ENCODE measurements around the gene LAMA5.

LAMA5 gene

DNA sequence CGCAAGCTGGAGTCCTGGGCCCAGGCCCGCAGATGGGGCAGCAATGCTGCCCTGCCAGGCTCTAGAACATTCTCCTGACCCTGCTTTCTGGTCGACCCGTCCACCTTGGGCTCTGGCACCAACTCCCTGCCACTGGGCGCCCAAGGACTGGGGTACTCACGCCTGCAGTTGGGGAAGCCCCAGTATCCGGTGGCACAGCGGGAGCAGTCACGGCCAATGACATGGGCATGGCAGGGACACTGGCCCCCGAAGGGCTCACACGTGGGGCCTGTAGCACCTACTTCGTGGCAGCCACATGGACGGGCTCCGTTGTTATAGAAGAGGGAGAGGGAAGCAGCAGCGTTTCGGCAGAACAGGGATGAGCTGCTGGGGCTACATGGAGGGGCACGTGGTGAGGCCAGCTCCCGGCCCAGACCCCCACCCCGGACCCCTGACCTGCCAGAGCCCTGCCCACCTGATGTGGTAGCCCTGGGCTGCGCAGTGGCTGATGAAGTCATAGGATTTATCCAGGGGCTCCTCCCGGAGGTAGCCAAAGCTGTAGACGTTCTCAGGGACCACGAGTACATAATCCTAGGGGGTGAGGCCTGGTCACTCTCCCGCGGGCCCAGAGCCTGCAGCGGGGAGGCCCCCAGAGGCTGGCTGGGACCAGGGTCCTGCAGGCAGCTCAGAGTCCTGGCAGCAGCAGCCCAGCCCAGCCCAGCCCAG is 38.3 kb downstream of the LAMA5 start:
- no peak for DNase-seq

DNA sequence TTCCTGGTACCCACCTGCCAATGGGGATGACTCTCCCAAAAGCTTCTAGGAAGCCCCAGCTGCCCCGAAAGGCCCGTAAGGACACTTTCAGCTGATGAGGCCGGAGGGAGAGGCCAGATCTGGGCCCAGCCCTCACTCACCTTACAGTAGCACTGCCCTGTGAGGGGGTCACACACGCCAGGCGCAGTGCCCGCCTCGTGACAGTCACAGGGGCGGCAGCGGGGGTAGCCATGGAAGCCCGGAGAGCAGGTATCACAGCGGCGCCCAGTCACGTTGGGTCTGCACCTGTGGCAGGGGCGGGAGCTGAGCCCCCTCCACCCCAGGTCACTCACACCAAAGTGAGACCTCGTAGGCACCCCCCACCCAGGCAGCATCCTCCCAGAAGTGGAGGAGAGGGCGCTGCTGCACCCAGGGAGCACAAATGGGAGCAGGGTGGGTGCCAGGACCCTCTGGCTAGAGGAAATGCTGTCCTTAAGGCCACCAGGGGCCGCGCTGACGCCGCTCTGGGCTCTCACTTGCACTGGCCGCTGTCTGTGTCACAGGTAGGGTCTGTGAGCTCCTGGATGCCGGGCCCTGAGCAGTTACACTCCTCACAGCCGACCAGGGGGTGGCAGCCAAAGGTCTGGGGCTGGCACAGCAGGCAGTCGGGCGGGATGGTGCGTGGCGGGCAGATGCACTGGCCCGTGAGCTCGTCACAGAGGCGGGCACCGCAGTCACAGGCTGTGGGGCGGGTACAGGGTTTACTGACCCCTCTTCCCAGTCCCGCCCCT is 39.2 kb downstream of the LAMA5 start:
- no peak for DNase-seq

- DNase-seq = no peak
Measured at GRCh38 chr20:62326959-62327725, 40.0 kb downstream of the LAMA5 start.

DNA sequence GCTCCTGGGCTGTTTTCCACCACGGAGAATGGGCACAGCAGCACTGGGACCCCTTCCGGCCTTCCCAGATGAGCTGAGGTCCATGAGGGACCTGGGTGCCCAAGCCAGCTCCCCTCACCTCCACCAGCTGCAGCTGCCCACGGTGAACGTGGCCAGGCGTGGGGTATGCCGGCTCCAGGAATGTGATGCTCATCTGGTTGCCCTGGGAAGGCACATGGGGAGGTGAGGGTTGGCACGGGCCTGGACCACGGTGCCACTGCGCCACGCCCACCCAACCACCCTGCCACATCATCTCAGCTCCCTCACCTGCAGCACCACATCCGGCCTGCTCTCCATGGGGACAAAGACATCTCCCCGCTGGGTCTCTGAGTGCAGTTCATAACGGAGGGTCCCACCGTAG is 40.6 kb downstream of the LAMA5 start:
- DNase-seq = no peak

DNA sequence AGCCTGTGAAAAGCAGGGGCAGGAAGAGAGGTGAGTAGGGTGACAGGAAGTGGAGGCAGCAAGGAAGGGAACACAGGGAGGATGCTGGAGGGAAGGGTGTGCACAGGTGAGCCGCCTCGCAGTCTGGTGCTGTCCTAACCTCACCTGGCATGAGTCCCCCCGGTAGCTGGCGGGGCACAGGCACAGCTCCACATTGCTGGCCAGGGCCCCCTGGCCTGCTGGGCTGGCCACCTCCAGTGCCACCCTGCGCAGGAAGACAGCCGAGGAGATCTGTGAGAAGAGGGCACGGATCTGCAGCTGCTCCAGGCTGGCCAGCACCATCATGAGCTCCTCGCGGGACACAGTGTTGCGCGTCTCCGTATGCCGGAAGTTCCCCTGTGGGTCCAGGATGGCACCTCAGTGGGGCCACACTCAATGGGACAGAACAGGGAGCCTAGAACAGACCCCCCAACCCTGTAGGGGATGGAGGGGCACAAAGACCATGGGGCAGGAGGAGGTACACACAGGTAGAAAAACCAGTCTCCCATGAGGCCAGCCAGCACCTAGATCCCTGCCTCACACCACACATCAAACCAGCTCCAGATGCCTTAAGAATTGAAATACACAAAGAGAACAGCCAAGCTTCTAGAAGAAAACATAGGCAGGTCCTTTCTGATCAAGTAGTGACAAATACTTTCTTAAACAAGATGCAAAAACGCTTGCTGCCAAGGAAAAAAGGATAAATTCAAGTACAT is 41.8 kb downstream of the LAMA5 start:
- DNase-seq = no peak

- no peak for DNase-seq
Measured at GRCh38 chr20:62323980-62324906, 42.9 kb downstream of the LAMA5 start.

DNA sequence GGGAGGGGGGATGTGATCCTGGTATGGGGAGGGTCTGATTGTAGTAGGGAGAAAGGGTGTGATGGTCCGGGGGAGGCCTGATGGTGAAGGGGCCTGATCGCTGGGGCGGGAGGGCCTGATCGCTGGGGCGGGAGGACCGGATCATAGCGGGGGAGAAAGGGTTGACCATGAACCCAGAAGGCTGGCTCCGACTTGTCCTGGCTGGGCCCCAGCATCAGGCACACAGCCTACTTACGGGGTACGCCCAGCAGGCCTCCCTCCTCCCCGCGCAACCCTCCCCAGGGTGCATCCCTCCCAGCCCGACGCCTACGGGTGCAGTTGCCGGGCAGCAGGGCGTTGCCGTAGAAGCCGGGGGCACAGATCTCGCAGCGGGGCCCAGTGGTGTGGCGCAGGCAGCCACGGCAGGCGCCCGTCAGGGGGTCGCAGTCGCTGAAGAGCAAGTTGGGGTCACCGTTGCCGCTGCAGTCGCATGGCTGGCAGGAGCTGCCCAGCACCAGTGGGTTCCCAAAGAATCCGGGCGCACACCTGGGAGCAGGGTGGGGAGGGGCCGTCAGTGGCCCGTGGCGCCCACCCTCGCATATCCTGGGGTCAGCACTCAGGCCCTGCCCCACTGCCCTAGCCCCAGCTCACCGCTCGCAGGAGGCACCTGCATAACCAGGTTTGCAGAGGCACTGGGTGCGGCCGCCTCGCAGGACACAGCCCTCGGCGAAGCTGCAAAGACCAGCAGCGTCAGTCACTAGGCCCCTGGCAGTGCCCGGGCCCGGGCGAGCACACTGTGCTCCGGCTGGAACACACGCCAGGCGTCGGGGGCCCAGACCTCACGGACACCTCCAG is 43.7 kb downstream of the LAMA5 start:
- no peak for DNase-seq

- DNase-seq = no peak
Measured at GRCh38 chr20:62322492-62323041, 44.5 kb downstream of the LAMA5 start.

GRCh38 chr20:62321975-62322374 is 45.1 kb downstream of the LAMA5 start:
- no peak for DNase-seq

GRCh38 chr20:62321521-62321948 is 45.6 kb downstream of the LAMA5 start:
- DNase-seq = no peak

GRCh38 chr20:62320581-62321354 is 46.3 kb downstream of the LAMA5 start:
- no peak for DNase-seq

DNA sequence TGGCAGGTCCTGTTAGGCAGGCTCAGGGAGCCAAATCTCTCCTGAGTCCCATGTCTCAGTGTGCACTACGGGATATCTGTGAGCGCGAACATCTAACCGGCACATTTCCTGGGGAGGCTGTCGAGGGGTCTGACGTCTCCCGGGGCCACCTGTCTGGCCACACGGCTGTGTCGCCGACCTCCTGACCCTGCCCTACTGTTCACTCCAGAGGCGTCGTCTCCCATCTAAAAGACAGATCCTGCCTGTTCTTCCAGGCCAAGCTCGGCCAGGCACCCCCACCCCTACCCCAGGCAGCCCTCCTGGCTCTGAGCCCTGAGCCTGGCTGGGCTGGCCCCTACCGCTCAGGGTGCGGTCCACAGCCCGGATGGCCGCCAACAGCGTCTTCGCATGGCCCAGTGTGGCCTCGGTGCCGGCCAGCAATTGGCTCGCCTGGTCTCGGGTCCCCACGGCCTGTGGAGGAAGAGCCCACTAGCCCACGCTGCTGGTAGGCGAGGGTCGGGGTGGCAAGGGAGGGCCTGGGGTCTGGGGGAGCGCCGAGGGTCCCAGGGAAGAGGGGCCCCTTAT is 47.7 kb downstream of the LAMA5 start:
- DNase-seq = no peak

- no peak for DNase-seq
Measured at GRCh38 chr20:62318400-62319345, 48.4 kb downstream of the LAMA5 start.

DNA sequence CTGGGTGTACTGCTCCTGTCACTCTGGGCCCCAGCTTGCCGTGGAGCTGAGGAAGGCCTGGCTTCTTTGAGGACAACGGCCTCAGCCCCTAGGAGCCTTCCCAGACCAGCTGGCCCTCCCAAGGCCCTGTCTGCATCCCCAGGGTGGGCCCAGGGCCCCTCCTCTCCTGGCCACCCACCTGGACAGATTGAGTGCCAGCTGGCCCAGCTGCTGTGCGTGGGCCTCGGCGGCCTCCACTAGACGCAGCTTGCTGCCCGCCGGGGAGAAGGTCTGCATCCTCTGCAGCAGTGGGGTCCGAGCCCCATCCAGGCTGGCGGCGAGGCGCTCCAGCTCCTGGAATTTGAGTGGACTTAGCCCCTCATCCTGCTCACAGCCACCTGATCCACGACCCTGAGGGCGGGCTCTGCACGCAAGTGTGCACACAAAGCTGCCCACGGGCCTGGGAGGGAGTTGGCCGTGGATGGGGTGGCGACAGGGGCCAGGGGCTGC is 49.9 kb downstream of the LAMA5 start:
- DNase-seq = no peak

DNA sequence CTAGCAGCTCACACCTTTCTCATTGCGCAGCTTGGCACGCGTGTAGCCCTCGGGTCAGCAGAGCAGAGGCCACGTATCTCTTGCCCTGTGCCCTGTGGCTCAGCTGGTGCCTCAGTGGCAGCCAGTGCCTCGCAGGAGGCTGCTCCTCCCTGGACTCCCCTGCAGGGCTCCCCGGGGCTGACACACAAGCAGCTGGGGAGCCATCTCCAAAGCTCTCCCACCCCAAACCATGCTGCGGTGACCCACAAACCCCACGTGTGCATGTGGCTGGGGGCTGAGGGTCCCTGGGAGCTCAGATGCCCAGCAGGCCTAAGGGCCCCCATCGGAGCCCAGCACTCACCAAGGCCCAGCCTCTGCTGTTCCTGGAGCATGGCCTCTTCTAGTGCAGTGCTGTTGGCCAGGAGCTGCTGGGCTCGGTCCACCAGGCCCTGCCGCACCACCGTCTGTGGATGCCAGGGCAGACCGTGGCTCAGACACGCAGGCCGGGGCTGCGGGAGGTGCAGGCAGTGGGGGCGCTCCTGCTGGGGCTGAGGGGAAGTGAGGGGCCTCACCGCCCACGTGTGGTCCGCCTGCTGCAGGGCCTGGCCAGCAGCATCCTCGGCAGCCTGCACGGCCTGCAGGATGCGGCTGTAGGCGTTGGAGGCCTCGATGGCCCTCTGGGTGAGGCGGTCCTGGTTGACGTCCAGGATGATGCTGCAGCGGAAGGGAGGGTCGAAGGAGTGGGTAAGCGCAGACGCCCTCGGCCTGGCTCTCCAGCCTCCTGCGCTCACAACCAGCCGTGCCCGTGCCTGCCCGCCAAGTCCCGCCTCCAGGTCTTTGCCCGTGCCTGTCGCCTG is 50.6 kb downstream of the LAMA5 start:
- DNase-seq = no peak

GRCh38 chr20:62315773-62316172 is 51.3 kb downstream of the LAMA5 start:
- DNase-seq = no peak

DNA sequence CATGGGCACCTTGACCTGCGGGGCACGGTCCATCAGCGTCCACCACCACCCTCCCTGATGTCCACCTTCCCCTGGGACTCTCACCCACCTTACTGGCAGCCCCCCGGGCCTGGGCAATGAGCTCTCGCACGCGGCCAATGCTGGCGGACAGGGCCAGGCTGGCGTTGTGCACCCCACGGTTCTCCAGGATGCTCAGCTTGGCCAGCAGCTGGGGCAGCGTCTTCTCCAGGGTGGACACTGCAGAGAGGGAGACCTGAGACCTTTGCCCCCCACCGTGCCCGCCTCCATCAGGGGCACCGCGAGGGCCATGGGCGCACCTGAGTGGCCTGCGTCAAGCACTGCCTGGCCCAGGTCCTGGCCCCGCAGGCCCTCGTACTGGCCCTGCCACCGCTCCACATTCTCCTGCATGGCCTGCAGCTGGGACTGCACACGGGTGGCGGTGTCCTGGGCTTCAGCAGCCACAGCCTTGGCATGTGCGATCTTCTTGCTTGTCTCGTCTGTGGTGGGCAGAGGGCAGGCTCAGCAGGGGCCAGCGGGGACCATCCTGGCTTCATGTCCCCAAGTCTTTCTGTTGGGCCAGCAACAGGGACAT is 52.3 kb downstream of the LAMA5 start:
- no peak for DNase-seq
